Natural killer cell (primary cell): Measurements from ENCODE around the gene BACE1. TPM values are rescaled to one million over a fixed set of nuclear protein-coding genes. Genes with fewer than 3 reads are reported as not detected.

Experiments
- ATAC-seq, 3 donors: fragments of 150-1000 bp in 2 of 3; fragments of 200-7000 bp in 1 of 3; cut with Tn5 transposase; 1 replicate in 1 of 3; 2 replicates in 2 of 3; pipeline ENCODE4 v1.10.0; 2021; ENCODE audit warnings: mild to moderate bottlenecking in 2 of 3, moderate library complexity in 2 of 3
- DNase-seq, 2 donors: peaks; one replicate each; pipeline versions ENCODE4 v3.0.0 to v3.0.0-alpha.2; 2013 to 2021; ENCODE audit warnings: mixed read lengths in 1 of 2
- H3K27ac ChIP-seq: one replicate; pipeline ENCODE4 v1.5.1; 2013; ENCODE audit warnings: mild to moderate bottlenecking, low read length
- H3K27me3 ChIP-seq: one replicate; pipeline ENCODE4 v1.6.1; 2013; ENCODE audit warnings: low read length; ENCODE audit not compliant: control insufficient read depth, insufficient read depth
- H3K36me3 ChIP-seq: one replicate; pipeline ENCODE4 v1.6.1; 2013; ENCODE audit warnings: low read length; ENCODE audit not compliant: control insufficient read depth, insufficient read depth
- H3K4me1 ChIP-seq: one replicate; pipeline ENCODE4 v1.6.1; 2013; ENCODE audit warnings: low read length; ENCODE audit not compliant: control insufficient read depth, insufficient read depth
- H3K4me3 ChIP-seq: one replicate; pipeline ENCODE4 v1.5.1; 2013; ENCODE audit warnings: low read length
- H3K9me3 ChIP-seq: one replicate; pipeline ENCODE4 v1.6.1; 2013; ENCODE audit warnings: low read length; ENCODE audit not compliant: control insufficient read depth, insufficient read depth
- H3K27ac Mint-ChIP-seq, 2 donors: one replicate each; pipeline ENCODE4 v1.8.0; 2022; ENCODE audit warnings: mild to moderate bottlenecking in 2 of 2, mixed read lengths in 2 of 2, moderate library complexity in 1 of 2
- H3K27me3 Mint-ChIP-seq, 2 donors: one replicate each; pipeline ENCODE4 v1.8.0; 2022; ENCODE audit warnings: low read depth in 2 of 2, mixed read lengths in 2 of 2
- H3K36me3 Mint-ChIP-seq: one replicate; pipeline ENCODE4 v1.8.0; 2022; ENCODE audit warnings: mixed read lengths
- H3K4me1 Mint-ChIP-seq, 2 donors: one replicate each; pipeline ENCODE4 v1.8.0; 2022; ENCODE audit warnings: mixed read lengths in 2 of 2
- H3K4me3 Mint-ChIP-seq: one replicate; pipeline ENCODE4 v1.8.0; 2022; ENCODE audit warnings: mild to moderate bottlenecking, moderate library complexity, mixed read lengths
- H3K9me3 Mint-ChIP-seq, 2 donors: one replicate each; pipeline ENCODE4 v1.8.0; 2022; ENCODE audit warnings: mixed read lengths in 2 of 2
- CTCF ChIP-seq: fragments of 200-600 bp; IDR thresholded peaks from one replicate; pipeline ENCODE4 v1.8.0; 2022; ENCODE audit warnings: antibody characterized with exemption
- whole genome bisulfite sequencing: methylation state at CpG from one replicate; pipeline ENCODE4 v1.1.7; 2013; ENCODE audit warnings: missing lambda C conversion rate; ENCODE audit not compliant: insufficient coverage; 5-methylcytosine and 5-hydroxymethylcytosine counted together
- intact Hi-C: fragments of 100-400 bp; cut with micrococcal nuclease; formaldehyde crosslinking; loops from one replicate; pipeline ENCODE4 v1.14.2; 2022
- total RNA-seq, 4 donors: library from RNA; stranded (reverse); fragments of 120-200 nt in 1 of 4; gene quantifications; one replicate each; pipeline versions ENCODE4 v1.2.3 to v1.2.4, GENCODE V29; 2013 to 2022

The BACE1 gene
- total RNA-seq, 3 donors from 2014 or later (not counting 1 experiment from before 2014, with no cell fraction given) = 0.21 to 1.1 (median 0.79) TPM

GRCh38 chr11:117354550-117354949, 38.5 kb upstream of the BACE1 start:
- 88% methylated on average over 4 of the region's 4 CpGs for WGBS
- Mint-ChIP-seq H3K9me3 (no peaks in the 10 kb centered on the region), H3K27me3 (no peaks in the 10 kb centered on the region), H3K4me3 (no peak overlapping the region), H3K27ac (no peak overlapping the region), H3K36me3 (peaks cover 2% of the 10 kb centered on the region), H3K4me1 (peaks cover 0 to 3% of the 10 kb centered on the region in 2 donors)
- intact Hi-C loops = no loop called here
- DNase-seq (no peak), ATAC-seq (no peak)
- Histone ChIP-seq H3K4me1 (no peaks in the 10 kb centered on the region), H3K36me3 (peaks cover 43% of the 10 kb centered on the region), H3K27me3 (no peaks in the 10 kb centered on the region), H3K27ac (no peak overlapping the region), H3K9me3 (no peaks in the 10 kb centered on the region), H3K4me3 (no peak overlapping the region)
- TF ChIP-seq CTCF = no peak

DNA sequence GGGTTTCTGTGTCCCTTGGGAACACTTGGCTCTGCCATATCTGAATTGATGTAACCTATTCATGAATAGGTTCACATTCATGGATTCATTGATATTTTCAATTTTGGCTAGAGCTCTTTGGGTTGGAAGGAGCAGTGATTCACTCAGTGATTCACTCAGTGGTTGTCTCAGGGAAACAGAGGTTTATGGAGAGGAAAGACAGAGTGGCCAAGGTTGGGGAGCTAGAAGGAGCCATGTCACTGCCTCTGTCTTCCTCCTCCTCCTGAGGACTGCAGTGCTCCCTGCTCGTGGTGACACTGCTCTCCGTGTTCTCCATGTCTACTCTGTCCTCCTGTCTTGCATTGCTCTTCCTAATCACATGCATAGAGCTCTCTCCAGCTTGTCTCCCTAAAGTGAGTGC, 29.0 kb upstream of the BACE1 start:
- no peak overlapping the region for H3K4me3 ChIP-seq
- Mint-ChIP-seq H3K27me3 (no peaks in the 10 kb centered on the region), H3K9me3 (no peaks in the 10 kb centered on the region), H3K36me3 (no peaks in the 10 kb centered on the region), H3K27ac (no peak overlapping the region), H3K4me1 (no peaks in the 10 kb centered on the region), H3K4me3 (no peak overlapping the region)
- 85% methylated on average over 2 of the region's 2 CpGs for WGBS
- no peak overlapping the region for H3K27ac ChIP-seq
- no peak for TF ChIP-seq CTCF
- H3K4me1 ChIP-seq = no peaks in the 10 kb centered on the region
- peaks cover 22% of the 10 kb centered on the region for H3K36me3 ChIP-seq
- intact Hi-C loops = no loop called here
- ATAC-seq (no peak), DNase-seq (no peak)
- H3K27me3 ChIP-seq = no peaks in the 10 kb centered on the region
- no peaks in the 10 kb centered on the region for H3K9me3 ChIP-seq

GRCh38 chr11:117337076-117337475, 21.0 kb upstream of the BACE1 start:
- Histone ChIP-seq H3K27me3 (no peaks in the 10 kb centered on the region), H3K4me1 (no peaks in the 10 kb centered on the region), H3K4me3 (no peak overlapping the region), H3K9me3 (no peaks in the 10 kb centered on the region), H3K36me3 (no peaks in the 10 kb centered on the region), H3K27ac (no peak overlapping the region)
- DNase-seq (no peak), ATAC-seq (no peak)
- H3K27me3 Mint-ChIP-seq = no peaks in the 10 kb centered on the region
- H3K4me1 Mint-ChIP-seq = peaks cover 0 to 18% of the 10 kb centered on the region in 2 donors
- 92% methylated on average over 4 of the region's 4 CpGs for WGBS
- no peak overlapping the region for H3K27ac Mint-ChIP-seq
- H3K4me3 Mint-ChIP-seq = no peak overlapping the region
- intact Hi-C loops = no loop called here
- no peak for TF ChIP-seq CTCF
- H3K9me3 Mint-ChIP-seq = no peaks in the 10 kb centered on the region
- H3K36me3 Mint-ChIP-seq = peaks cover 7% of the 10 kb centered on the region

DNA sequence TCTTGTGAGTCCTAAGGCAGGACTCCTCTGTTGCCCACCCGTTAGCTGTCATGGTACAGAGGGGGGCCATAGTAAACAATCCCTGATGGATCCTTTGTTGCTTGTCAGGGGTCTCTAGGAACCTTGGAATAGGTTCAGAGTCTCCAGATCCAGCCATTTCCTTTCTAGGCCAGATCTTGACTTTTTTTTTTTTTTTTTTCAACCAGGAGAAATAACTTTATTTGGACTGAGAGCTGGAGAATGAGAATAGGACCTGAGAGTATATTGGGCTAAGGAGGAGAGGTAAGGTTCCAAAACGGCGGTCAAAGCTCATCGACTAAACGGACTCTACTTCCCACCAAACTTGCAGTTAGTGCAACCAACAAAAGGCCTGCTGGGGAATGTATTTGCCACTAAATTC, 19.3 kb upstream of the BACE1 start:
- no peaks in the 10 kb centered on the region for H3K27me3 Mint-ChIP-seq

More for the DNA sequence above, 19.3 kb upstream of the BACE1 start:
- no peak for TF ChIP-seq CTCF
- Histone ChIP-seq H3K36me3 (no peaks in the 10 kb centered on the region), H3K9me3 (no peaks in the 10 kb centered on the region), H3K27me3 (no peaks in the 10 kb centered on the region), H3K27ac (no peak overlapping the region), H3K4me3 (no peak overlapping the region), H3K4me1 (no peaks in the 10 kb centered on the region)
- over 99% methylated on average over 5 of the region's 5 CpGs for WGBS
- DNase-seq (no peak), ATAC-seq (no peak)
- Mint-ChIP-seq H3K36me3 (peaks cover 7% of the 10 kb centered on the region), H3K27ac (no peak overlapping the region), H3K4me3 (no peak overlapping the region), H3K4me1 (peaks cover 0 to 18% of the 10 kb centered on the region in 2 donors), H3K9me3 (no peaks in the 10 kb centered on the region)
- intact Hi-C loops = no loop called here
